Endothelial cell of umbilical vein (primary cell): ENCODE measurements around the gene OPCML.

Experiments
- EZH2 ChIP-seq: IDR thresholded peaks from 2 replicates; pipeline ENCODE4 v1.6.1; 2012; ENCODE audit warnings: borderline replicate concordance, low read depth, mild to moderate bottlenecking, moderate library complexity, low read length, inconsistent platforms; ENCODE audit not compliant: severe bottlenecking
- FOS ChIP-seq: IDR thresholded peaks from 2 replicates; pipeline ENCODE4 v1.6.1; 2011; ENCODE audit warnings: mild to moderate bottlenecking, low read length, moderate library complexity, borderline replicate concordance; ENCODE audit not compliant: insufficient read depth
- GATA2 ChIP-seq: IDR thresholded peaks from 2 replicates; pipeline ENCODE4 v1.7.0; 2011; ENCODE audit warnings: low read depth, mild to moderate bottlenecking, moderate library complexity, mixed read lengths, low read length; ENCODE audit not compliant: insufficient read length, insufficient read depth
- POLR2A ChIP-seq: IDR thresholded peaks from 2 replicates; pipeline ENCODE4 v1.6.1; 2012; ENCODE audit warnings: low read depth, mild to moderate bottlenecking, control low read depth, low read length
- POLR2AphosphoS5 ChIP-seq: IDR thresholded peaks from 2 replicates; pipeline ENCODE4 v1.6.1; 2012; ENCODE audit warnings: low read depth, mild to moderate bottlenecking, control low read depth, low read length, moderate library complexity; ENCODE audit not compliant: insufficient read depth
- TF ChIP-seq, protein P1 (sequence below), 2 donors: IDR thresholded peaks; 1 replicate in 1 of 2; 2 replicates in 1 of 2; pipeline ENCODE4 v1.5.1; 2011; ENCODE audit warnings: low read length in 2 of 2, mild to moderate bottlenecking in 2 of 2, moderate library complexity in 2 of 2, control low read depth in 1 of 2, inconsistent platforms in 1 of 2, low read depth in 1 of 2; ENCODE audit not compliant: insufficient read depth in 1 of 2; ENCODE audit errors: extremely low read depth in 1 of 2
- TF ChIP-seq, protein P2 (sequence below): IDR thresholded peaks from 2 replicates; pipeline ENCODE4 v1.6.1; 2011; ENCODE audit not compliant: insufficient read depth, insufficient read length

DNA sequence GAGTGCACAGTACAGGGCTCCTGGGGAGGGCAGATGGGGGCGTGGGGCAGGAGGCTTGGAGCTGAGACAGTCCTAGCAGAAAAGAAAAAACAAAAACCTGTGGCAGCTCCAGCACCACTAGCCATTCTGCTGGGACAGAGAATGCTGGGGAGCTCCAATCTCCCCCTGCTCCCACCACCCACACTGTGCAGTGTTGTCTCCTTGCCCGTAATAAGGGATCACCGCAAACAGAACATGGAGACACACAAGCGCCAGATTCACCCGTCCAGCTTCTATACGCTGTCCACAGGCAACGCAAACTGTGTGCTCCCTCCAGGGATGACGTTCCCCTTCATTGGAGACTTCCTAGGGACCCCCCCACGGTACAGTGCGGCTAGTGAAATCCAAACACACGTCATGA is 31.4 kb downstream of the OPCML start:
- TF ChIP-seq POLR2AphosphoS5, result no peak
- TF ChIP-seq, protein P1, sequence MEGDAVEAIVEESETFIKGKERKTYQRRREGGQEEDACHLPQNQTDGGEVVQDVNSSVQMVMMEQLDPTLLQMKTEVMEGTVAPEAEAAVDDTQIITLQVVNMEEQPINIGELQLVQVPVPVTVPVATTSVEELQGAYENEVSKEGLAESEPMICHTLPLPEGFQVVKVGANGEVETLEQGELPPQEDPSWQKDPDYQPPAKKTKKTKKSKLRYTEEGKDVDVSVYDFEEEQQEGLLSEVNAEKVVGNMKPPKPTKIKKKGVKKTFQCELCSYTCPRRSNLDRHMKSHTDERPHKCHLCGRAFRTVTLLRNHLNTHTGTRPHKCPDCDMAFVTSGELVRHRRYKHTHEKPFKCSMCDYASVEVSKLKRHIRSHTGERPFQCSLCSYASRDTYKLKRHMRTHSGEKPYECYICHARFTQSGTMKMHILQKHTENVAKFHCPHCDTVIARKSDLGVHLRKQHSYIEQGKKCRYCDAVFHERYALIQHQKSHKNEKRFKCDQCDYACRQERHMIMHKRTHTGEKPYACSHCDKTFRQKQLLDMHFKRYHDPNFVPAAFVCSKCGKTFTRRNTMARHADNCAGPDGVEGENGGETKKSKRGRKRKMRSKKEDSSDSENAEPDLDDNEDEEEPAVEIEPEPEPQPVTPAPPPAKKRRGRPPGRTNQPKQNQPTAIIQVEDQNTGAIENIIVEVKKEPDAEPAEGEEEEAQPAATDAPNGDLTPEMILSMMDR (IDR thresholded peaks at IDR 0.05; ENCODE audit: extremely low read depth in 1 of 2, insufficient read depth in 1 of 2, low read depth in 1 of 2, low read length in 2 of 2), result no peak
- TF ChIP-seq POLR2A, result no peak
- TF ChIP-seq FOS, result no peak
- no peak for TF ChIP-seq EZH2
- no peak for TF ChIP-seq GATA2
- TF ChIP-seq, protein P2, sequence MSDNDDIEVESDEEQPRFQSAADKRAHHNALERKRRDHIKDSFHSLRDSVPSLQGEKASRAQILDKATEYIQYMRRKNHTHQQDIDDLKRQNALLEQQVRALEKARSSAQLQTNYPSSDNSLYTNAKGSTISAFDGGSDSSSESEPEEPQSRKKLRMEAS, result no peak
